Occipital lobe (tissue), 2 donors: Measurements from ENCODE around the gene ZNF468. TPM values are rescaled to one million over a fixed set of nuclear protein-coding genes. Genes with fewer than 3 reads are reported as not detected.
"Not testable (repeated sequence)": the region's sequence is repeated elsewhere in the genome, so short reads cannot be mapped to it uniquely, and the experiment has no call there.

Experiments used
- DNase-seq: peaks from one replicate; lab custom pipeline; 2025; lab: John Stamatoyannopoulos, UW
- total RNA-seq: library from RNA; depleted of rRNA; stranded (reverse); fragments of >200 nt; gene quantifications from one replicate; pipeline ENCODE4 v1.2.3, GENCODE V29; 2014

Gene ZNF468
- 38.5 TPM for total RNA-seq

DNA sequence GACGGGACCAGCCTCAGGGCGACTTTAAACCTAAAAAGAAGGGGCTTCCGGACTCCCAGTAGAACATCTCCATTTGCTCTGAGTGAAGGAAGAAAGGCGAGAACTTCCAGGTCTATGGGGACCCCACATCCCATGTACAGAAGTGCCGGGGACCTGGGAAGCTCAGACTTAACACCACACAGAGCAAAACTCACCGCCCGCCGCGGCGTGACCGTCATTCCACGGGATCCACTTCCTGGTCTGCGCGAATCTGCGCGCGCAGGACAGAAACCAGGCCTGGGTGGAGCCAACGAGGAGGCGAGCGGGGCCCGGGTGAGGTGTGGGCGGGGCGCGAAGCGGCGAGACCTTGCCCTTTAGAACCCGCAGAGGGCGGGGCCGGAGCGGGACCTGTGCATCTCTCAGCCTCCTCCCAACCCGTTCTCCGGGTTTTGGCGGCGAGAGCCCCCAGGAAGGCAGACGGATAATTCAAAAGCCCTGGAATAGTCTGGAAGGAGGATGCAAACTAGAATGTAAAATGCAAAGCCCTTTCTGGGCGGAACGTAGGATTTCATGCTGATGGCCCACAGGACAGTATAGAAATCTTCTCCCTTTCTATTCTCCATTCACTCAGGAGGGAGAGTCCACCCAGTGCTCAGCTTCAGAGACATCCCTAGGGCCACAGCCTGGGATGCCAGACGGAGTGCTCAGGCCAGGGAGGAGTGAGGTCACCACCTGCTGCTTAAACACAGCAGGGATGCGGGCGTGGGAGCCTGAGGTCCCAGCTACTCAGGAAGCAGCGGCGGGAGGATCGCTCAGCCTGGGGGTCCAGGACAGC, at the start of gene ZNF468:
TSS of gene ZNF468 (minus strand) at position 242 of the 814 bp plus-strand sequence. CDS start 3,347 bp downstream, outside the sequence.
- peak; percentile 70 for DNase-seq

DNA sequence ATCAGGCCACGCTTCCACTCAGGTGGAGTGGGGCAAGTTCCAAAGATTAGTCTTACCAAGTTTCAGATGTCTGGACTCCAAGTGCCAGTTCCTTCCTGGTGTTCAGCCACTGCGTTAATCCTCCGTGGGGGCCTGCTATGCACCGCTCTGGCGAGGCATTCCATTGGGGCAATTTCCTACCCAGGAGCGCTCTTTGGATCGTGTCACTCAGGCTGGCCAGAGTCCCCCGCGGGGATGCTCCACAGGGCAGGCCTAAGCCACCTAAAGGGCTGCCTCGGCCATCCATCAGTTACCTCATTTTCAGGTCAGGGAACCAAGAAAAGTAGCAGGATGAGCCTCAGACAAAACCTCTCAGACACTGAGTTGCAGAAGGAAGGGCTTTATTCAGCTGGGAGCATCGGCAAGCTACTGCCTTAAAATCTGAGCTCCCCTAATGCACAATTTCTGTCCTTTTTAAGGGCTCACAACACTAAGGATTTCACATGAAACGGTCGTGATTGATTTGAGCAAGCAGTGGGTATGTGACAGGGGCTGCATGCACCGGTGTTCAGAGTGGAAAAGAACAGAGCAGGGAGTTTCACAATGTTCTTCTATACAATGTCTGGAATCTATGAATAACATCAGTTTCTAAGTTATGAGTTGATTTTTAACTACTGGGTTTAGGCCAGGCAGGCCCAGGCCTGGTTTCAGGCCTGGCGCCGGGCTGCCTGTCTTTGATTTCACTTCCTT, 46.8 kb upstream of the ZNF468 start:
- DNase-seq: not testable (repeated sequence)

DNA sequence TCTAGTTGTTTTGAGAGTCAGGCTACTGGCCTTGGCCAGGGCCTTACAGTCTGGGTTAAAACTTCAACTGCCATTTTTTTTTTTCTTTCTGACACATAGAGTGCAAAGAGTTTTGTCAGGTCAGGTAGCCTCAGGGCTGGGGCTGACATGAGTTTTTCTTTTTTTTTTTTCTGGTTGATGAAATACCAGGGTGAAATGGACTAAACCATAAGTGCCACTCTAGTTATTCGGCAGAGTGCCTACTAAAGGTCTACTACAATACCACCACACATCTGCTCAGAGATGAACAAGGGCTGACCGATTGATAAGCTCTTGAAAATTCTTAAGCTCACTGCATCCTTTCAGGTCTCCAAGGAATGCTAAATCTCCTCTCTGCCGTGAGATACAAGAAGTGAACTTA, 44.4 kb upstream of the ZNF468 start:
- DNase-seq: no peak

DNA sequence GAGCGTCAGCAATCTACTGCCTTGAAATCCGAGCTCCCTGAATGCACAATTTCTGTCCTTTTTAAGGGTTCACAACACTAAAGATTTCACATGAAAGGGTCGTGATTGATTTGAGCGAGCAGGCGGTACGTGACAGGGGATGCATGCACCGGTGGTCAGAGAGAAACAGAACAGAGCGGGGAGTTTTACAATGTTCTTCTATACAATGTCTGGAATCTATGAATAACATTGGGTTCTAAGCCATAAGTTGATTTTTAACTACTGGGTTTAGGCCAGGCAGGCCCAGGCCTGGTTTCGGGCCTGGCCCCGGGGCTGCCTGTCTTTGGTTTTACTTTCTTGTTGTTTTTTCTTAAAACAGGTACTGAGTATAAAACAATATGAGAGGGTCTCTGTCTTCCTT, 41.2 kb upstream of the ZNF468 start:
- DNase-seq: not testable (repeated sequence)

DNA sequence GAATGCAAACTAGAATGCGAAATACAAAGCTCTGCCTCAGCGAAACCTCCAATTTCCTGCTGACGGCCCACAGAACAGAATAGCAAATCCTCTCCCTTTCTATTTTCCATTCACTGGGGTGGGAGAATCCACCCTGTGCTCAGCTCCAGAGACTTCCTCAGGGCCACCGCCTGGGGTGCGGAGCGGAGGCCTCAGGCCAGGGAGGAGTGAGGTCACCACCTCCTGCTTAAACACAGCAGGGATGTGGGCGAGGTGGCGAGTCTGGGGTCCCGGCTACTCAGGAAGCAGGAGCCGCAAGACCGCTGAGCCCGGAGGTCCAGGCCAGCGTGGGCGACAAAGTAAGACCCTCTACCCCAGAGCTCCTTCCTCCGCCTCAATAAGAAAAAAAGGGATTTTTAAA, 40.7 kb upstream of the ZNF468 start:
- DNase-seq: no peak

DNA sequence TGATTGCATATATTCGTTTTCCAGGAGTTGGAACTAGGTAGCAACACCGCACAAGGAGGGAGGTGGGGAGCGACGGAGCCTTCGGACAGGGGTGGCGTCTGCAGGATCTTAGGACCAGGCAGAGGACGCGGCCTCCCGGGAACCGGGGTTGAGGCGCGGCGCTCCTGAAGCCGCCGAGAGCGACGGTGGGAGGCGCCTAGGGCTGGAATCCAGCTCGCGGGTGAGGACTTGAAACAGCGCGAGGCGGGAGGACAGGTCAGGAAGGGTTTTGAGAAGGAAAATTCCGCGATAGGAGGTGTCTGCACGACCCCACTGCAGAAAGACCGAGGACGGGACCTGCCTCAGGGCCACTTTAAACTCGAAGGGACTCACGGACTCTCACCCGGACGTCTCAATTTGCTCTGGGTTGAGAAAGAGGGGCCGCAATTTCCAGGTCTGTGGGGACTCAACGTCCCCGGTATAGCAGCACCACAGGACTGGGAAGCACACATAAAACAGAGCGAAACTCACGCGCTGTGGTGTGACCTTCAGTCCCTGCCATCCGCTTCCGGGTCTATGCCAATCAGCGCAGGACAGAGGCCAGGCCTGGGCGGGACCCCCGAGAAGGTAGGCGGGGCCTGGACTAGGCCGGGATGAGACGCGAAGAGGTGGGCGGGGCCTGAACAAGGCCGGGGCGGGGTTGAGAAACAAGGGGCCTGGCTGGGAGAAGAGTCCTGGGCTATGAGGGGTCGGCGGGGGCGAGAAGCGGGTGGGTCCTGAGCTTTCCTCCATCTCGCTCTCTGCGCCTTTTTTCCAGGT, 39.9 kb upstream of the ZNF468 start, which contains the start of gene ZNF320:
TSS of gene ZNF320 (minus strand) at position 498 of the 798 bp plus-strand sequence. CDS start 7,380 bp downstream, outside the sequence.
- peak; percentile 95 for DNase-seq

DNA sequence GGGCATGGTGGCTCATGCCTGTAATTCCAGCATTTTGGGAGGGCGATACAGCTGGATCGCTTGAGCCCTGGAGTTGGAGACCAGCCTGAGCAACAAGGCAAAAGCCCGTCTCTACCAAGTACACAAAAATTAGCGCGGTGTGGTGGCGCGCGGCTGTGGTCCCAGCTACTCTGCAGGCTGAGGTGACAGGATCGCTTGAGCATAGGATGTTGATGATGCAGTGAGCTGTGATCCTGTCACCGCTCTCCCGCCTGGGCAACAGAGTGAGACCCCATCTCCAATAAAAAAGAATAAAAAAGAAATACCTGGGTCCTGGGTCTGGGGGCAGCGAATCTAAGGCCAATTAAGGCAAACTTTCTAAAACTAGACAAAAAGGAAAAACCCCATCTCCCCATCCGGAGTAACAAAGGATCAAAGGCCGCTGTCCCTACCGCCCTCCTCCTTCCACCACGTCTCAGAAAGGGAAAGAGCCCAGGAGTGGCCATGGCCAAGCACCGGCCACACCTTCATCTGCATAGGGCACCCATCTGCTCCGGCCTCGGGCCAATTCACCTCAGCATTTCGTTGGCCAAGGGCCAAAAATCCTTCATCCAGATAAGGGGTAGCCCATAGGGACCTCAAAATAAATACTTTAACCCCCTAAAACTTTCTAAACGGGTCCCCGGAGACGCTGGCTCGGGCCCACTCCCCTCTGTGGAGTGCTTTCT, 39.2 kb upstream of the ZNF468 start:
- no peak for DNase-seq

DNA sequence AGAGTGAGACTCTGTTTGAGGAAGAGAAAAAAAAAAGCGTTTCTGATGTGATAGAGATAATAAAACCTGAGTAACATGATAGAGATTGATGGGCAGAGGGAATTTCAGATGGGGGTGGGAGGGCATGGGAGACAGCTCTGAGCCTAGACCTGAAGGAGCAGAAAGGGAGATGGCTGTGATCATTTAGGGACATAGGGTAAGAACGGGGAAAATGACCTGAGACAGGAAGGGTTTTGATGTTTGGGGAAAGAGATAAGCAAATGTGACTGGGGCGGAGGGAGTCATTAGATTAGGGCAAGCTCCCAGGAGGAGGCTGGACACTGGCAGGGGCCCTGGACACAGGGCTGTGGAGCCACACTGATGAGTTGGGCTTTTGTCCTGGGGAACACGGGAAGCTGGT, 33.9 kb upstream of the ZNF468 start:
- no peak for DNase-seq

DNA sequence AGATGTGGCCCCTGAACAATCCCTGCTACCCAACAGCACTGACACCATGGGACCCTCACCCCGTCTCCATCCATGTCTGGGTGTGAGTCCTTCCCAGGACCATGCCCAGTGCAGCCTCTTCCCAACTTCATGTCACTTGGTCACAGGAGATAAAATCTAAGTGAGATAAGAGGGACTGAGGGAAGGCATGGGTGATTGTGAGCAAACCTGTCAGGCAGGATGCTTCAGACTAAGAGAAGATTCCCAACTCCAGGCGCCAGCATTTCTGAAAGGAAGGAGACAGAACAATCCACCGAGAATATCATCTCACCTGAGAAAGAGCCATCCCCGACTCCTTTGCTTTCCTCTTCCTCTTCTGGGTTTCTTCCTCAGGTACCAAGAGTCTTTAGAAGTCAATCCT, 32.5 kb upstream of the ZNF468 start:
- DNase-seq: no peak

DNA sequence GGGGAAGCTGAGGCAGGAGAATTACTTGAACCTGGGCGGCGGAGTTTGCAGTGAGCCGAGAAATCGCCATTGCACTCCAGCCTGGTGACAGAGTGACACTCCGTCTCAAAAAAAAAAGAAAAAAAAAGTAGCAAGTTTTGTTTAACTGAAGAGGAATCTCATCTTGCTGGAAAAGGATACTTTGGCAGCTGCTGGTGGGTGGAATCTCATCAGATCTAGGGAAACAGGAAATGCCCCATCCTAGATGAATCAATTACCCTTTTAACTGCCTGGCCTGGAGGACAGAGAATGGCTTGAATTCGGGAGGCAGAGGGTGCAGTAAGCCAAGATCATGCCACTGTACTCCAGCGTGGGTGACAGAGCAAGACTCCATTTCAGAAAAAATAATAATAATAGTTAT, 31.7 kb upstream of the ZNF468 start:
- no peak for DNase-seq

DNA sequence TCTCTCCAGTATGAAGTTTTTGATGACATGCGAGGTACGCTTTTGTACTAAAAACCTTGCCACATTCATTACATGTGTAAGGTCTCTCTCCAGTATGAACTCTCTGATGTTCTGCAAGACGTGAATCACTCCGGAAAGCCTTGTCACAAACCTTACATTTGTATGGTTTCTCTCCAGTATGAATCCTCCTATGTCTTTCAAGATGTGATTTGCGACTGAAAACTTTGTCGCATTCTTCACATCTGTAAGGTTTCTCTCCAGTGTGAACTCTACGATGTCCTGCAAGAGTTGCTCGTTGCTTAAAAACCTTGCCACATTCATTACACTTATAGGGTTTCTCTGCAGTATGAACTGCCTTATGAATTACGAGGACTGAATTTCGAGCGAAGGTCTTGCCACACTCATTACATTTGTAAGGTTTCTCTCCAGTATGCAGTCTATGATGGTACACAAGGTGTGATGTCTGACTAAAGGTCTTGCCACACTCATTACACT, 23.5 kb upstream of the ZNF468 start:
- no peak for DNase-seq

DNA sequence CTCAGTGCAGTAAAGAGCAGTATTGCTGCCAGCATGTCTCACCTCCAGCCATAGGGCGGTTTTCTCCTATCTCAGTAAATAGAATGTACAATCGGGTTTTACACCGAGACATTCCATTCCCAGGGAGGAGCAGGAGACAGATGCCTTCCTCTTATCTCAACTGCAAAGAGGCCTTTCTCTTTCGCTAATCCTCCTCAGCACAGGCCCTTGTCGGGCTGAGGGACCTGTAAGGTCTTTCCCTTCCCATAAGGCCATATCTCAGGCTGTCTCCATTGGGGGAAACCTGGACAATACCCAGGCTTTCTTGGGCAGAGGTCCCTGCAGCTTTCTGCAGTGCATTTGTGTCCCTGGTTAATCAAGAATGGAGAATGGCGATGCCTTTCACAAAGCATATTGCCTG, 15.6 kb upstream of the ZNF468 start:
- not testable (repeated sequence) for DNase-seq

DNA sequence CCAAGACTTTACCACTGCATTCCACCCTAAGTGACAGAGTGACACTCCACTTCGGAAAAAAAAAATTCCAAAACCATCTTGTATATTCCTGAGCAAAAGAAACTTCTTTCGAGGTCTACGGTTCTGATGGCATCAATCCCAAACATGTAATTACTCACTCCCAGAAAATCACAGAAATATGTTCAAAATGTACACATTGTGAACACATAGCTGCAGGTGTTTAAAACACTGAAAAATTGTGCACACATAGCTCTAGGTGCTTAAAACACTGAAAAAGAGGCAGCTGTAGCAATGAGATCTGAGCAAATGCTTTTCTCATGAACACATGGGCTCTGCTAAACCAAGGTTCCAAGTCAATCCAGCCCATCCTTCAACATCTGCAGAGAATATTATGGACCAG, 14.0 kb upstream of the ZNF468 start:
- no peak for DNase-seq

DNA sequence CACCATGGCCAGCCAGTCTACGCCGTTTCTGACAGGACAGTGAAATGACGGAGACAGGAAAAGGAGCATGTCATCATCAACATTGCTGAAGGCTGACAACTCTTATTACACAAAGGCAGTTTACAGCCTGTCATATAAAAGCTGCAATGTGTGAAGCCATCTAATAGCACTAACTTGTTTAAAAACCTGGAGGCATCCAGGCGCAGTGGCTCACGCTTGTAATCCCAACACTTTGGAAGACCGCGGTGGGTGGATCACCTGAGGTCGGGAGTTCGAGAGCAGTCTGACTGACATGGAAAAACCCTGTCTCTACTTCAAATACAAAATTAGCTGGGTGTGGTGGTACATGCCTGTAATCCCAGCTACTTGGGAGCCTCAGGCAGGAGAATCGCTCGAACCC, 10.6 kb upstream of the ZNF468 start:
- not testable (repeated sequence) for DNase-seq

DNA sequence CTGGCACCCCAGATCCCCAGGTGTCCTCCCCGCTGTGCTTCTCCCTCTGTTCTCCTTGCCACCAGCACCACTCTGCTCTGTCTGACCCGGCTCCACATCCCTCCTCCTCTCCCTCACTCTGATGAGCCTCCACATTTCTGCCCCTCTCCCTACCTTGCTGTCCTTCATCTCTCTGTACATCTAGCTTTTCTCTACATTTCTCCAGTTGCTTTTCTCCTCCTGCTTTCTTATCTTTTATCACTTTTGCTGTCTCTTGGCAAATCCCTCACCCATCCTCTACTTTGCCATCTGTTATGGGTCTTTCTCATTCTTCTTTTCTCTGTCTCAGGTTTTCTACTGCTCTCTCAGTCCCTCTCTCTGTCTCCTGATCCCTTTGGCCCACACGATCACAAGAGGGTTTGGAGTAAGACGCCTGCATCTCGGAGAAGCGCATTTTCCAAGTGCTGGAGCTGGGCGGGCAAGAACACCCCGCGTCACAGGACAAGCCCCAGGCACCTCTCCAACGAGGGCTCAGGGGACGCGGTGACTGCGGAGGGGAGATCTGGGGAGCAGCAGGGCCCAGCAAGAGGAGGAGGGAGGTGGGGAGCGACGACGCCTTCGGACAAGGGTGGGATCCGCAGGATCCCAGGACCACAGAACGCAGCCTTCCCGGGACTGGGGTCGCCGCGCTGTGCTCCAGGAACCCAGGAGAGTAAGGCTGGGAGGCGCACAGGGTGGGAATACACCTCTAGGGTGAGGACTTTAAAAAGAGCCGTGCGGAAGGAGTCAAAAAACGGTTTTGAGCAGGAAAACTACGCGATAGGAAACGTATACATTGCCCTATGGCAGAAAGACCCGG, 660 bp downstream of the ZNF468 start:
- not testable (repeated sequence) for DNase-seq

DNA sequence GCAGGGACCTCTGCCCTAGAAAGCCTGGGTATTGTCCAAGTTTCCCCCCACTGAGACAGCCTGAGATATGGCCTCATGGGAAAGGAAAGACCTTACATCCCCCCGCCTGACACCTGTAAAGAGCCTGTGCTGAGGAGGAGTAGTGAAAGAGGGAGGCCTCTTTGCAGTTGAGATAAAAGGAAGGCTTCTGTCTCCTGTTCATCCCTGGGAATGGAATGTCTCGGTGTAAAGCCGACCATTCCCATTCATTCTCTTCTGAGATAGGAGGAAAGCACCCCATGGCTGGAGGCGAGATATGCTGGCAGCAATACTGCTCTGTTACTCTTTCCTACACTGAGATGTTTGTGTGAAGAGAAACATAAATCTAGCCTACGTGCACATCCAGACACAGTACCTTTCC, 10.1 kb downstream of the ZNF468 start:
- DNase-seq: not testable (repeated sequence)

DNA sequence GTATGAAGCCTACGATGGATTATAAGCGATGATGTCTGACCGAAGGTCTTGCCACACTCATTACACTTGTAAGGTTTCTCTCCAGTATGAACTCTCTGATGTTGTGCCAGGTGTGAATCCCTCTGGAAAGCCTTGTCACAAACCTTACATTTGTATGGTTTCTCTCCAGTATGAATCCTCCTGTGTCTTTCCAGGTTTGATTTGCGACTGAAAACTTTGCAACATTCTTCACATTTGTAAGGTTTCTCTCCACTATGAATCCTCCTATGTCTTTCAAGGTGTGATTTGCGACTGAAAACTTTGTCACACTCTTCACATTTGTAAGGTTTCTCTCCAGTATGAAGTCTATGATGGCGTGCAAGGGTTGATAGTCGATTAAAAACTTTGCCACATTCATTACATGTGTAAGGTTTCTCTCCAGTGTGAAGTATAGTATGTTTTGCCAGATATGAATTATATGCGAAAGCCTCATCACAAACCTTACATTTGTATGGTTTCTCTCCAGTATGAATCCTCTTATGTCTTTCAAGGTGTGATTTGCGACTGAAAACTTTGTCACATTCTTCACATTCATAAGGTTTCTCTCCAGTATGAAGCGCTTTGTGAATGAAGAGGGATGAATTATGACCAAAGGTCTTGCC, 16.5 kb downstream of the ZNF468 start:
- DNase-seq: not testable (repeated sequence)

DNA sequence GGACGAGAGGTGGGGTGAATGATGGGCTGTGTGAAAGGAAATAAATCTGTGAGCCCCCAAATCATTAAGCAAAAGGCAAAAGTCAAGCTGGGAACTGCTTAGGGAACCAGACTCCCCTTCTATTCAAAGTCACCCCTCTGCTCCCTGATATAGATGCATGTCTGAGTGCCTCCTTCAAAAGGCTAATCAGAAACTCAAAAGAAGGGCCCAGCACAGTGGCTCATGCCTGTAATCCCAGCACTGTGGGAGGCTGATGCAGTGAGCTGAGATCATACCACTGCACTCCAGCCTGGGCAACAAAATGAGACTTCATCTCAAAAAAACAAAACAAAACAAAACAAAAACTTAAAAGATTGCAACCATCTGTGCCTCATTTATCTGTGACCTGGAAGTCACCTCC, 23.1 kb downstream of the ZNF468 start:
- DNase-seq: not testable (repeated sequence)

DNA sequence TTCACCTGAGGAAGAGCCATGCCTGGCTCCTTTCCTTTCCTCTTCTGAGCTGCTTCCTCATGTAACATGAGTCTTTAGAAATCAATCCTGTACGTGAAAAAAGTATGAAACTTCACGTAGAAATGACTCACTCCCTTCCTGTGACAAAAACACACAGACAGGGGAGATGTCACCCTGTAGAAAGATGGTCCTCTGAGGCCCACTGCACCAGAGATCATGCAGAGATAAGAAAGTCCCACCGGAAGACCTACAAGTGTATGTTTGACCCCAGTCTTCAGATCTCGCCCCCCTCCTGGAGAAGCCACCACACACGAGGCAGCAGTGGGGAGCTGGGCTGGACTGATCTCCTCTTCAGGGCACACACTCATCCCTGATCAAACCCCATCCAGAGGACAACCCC, 23.9 kb downstream of the ZNF468 start:
- DNase-seq: not testable (repeated sequence)
